ENCODE data around the gene PSMD4. TPM values are rescaled to one million over a fixed set of nuclear protein-coding genes. Genes with fewer than 3 reads are reported as not detected.

Gene PSMD4
- total RNA-seq, 1 experiment from 2014 or later: 312 TPM

- no peak for DNase-seq (ENCODE audit: low spot score)
- Histone ChIP-seq H3K9me3 (ENCODE audit: low read depth, low read length, poor library complexity, severe bottlenecking) (no peaks in the 10 kb centered on the region), H3K4me3 (ENCODE audit: low read depth, low read length, poor library complexity, severe bottlenecking) (no peak overlapping the region), H3K27me3 (replicated peaks; ENCODE audit: insufficient read depth, low read depth, low read length, poor library complexity) (no peaks in the 10 kb centered on the region), H3K27ac (ENCODE audit: low read depth, low read length, poor library complexity, severe bottlenecking) (no peak overlapping the region), H3K36me3 (ENCODE audit: insufficient read depth, low read length, poor library complexity, severe bottlenecking) (peaks cover 44% of the 10 kb centered on the region), H3K4me1 (ENCODE audit: insufficient read depth, low read length, poor library complexity, severe bottlenecking) (no peaks in the 10 kb centered on the region)
- CTCF ChIA-PET: interaction anchor here (1.2 kb wide), 1 partner anchor 31 kb away, joined by 6 read pairs; no protein-coding TSS in a partner anchor
- POLR2A ChIA-PET (ENCODE audit: low non-redundant PET): no interaction called here
- BruUV-seq (replicated peaks): no TSS peak
- no peak for TF ChIP-seq EZH2 (IDR thresholded peaks at IDR 0.05; ENCODE audit: borderline replicate concordance, low read depth, low read length, poor library complexity, severe bottlenecking)
- TF ChIP-seq CTCF (conservative IDR thresholded peaks at IDR 0.05; ENCODE audit: low read depth, low read length): no peak
- intact Hi-C loops (cut with micrococcal nuclease; ENCODE audit: unreplicated experiment): loop anchor here (10.0 kb wide), 1 partner anchor 85 kb away; the partner anchor contains the start of gene PSMB4
These were observed 55.3 kb downstream of the PSMD4 start for GRCh38 chr1:151309811-151310323.

- no peaks in the 10 kb centered on the region for H3K4me1 ChIP-seq (ENCODE audit: insufficient read depth, low read length, poor library complexity, severe bottlenecking)
- H3K9me3 ChIP-seq (ENCODE audit: low read depth, low read length, poor library complexity, severe bottlenecking): no peaks in the 10 kb centered on the region
- BruUV-seq (replicated peaks): no TSS peak
- ChIA-PET CTCF (interaction anchor here (1.2 to 1.7 kb wide), 3 partner anchors 10 to 59 kb away, joined by 4 to 6 read pairs (median 4); no protein-coding TSS in a partner anchor), POLR2A (ENCODE audit: low non-redundant PET) (interaction anchor here (0.6 kb wide), 1 partner anchor 52 kb away, joined by 35 read pairs; no protein-coding TSS in a partner anchor)
- no peaks in the 10 kb centered on the region for H3K27me3 ChIP-seq (replicated peaks; ENCODE audit: insufficient read depth, low read depth, low read length, poor library complexity)
- TF ChIP-seq CTCF (conservative IDR thresholded peaks at IDR 0.05; ENCODE audit: low read depth, low read length) (no peak), EZH2 (IDR thresholded peaks at IDR 0.05; ENCODE audit: borderline replicate concordance, low read depth, low read length, poor library complexity, severe bottlenecking) (no peak)
- H3K4me3 ChIP-seq (ENCODE audit: low read depth, low read length, poor library complexity, severe bottlenecking): no peak overlapping the region
- intact Hi-C loops (cut with micrococcal nuclease; ENCODE audit: unreplicated experiment): no loop called here
- H3K36me3 ChIP-seq (ENCODE audit: insufficient read depth, low read length, poor library complexity, severe bottlenecking): peaks cover 43% of the 10 kb centered on the region
- DNase-seq (ENCODE audit: low spot score): no peak
- H3K27ac ChIP-seq (ENCODE audit: low read depth, low read length, poor library complexity, severe bottlenecking): no peak overlapping the region
These were observed 56.5 kb downstream of the PSMD4 start for GRCh38 chr1:151311011-151311410.

GRCh38 chr1:151311589-151312331, 57.2 kb downstream of the PSMD4 start:
- peak; percentile 86 for DNase-seq (ENCODE audit: low spot score)

More at GRCh38 chr1:151311589-151312331, 57.2 kb downstream of the PSMD4 start:
- Histone ChIP-seq H3K4me3 (ENCODE audit: low read depth, low read length, poor library complexity, severe bottlenecking) (no peak overlapping the region), H3K4me1 (ENCODE audit: insufficient read depth, low read length, poor library complexity, severe bottlenecking) (no peaks in the 10 kb centered on the region), H3K9me3 (ENCODE audit: low read depth, low read length, poor library complexity, severe bottlenecking) (no peaks in the 10 kb centered on the region), H3K27ac (ENCODE audit: low read depth, low read length, poor library complexity, severe bottlenecking) (peak overlapping the region; percentile 60), H3K36me3 (ENCODE audit: insufficient read depth, low read length, poor library complexity, severe bottlenecking) (peaks cover 36% of the 10 kb centered on the region), H3K27me3 (replicated peaks; ENCODE audit: insufficient read depth, low read depth, low read length, poor library complexity) (no peaks in the 10 kb centered on the region)
- no TSS peak for BruUV-seq (replicated peaks)
- CTCF ChIA-PET: interaction anchor here (1.6 to 1.7 kb wide), 2 partner anchors 11 to 60 kb away, joined by 4 read pairs; no protein-coding TSS in a partner anchor
- no peak for TF ChIP-seq CTCF (conservative IDR thresholded peaks at IDR 0.05; ENCODE audit: low read depth, low read length)
- intact Hi-C loops (cut with micrococcal nuclease; ENCODE audit: unreplicated experiment): no loop called here
- POLR2A ChIA-PET (ENCODE audit: low non-redundant PET): no interaction called here
